Pancreas (tissue), 10 donors: ENCODE data around the gene YBX2. TPM values are rescaled to one million over a fixed set of nuclear protein-coding genes. Genes with fewer than 3 reads are reported as not detected.

ENCODE experiments used
- ATAC-seq, 4 donors: fragments of 200-7000 bp; cut with Tn5 transposase; one replicate each; pipeline versions ENCODE4 v1.8.0 to v1.9.1; 2020; ENCODE audit warnings: mild to moderate bottlenecking in 4 of 4, moderate library complexity in 4 of 4
- DNase-seq, 6 donors: peaks; one replicate each; pipeline ENCODE4 v3.0.0-alpha.2; 2020
- FAIRE-seq: peaks from 2 replicates; lab custom pipeline; 2012; peaks lifted over from hg19 to GRCh38; lab: Jason Lieb, UNC
- H3K27ac ChIP-seq, 4 donors: fragments of 200-600 bp; sonication (generic); 1 replicate in 3 of 4; 2 replicates in 1 of 4; pipeline versions ENCODE4 v1.5.0 to v1.8.0; 2020
- H3K27me3 ChIP-seq, 4 donors: fragments of 200-600 bp; one replicate each; pipeline ENCODE4 v1.8.0; 2021
- H3K36me3 ChIP-seq, 3 donors: fragments of 200-600 bp; sonication (generic) in 1 of 3; one replicate each; pipeline versions ENCODE4 v1.5.0 to v1.8.0; 2020 to 2021
- H3K4me1 ChIP-seq, 3 donors: fragments of 200-600 bp; one replicate each; pipeline ENCODE4 v1.8.0; 2021
- H3K4me3 ChIP-seq, 4 donors: fragments of 200-600 bp; sonication (generic) in 2 of 4; one replicate each; pipeline versions ENCODE4 v1.5.0 to v1.8.0; 2020 to 2021
- H3K9me3 ChIP-seq, 4 donors: fragments of 200-600 bp; one replicate each; pipeline ENCODE4 v1.8.0; 2021
- WGBS, 2 donors: extraction: QIAGEN DNeasy Blood & Tissue Kit; methylation state at CpG; one replicate each; pipeline ENCODE4 v1.1.7; 2013; 5-methylcytosine and 5-hydroxymethylcytosine counted together
- intact Hi-C, 3 donors: fragments of 100-400 bp; cut with DNase I; formaldehyde crosslinking; loops; one replicate each; pipeline versions ENCODE4 v1.11.1 to v1.14.2; 2022
- polyA plus RNA-seq, 2 donors: library from polyadenylated mRNA; stranded (reverse); fragments of 200-250 nt; gene quantifications; one replicate each; pipeline ENCODE4 v1.2.3, GENCODE V29; 2013
- total RNA-seq, 6 donors: library from RNA; stranded (reverse); fragmentation: NEBNext Ultra II Directional in 4 of 6; extraction: Animal tissue kit (Norgen Biotek cat#: 25700) in 4 of 6; gene quantifications; one replicate each; pipeline versions ENCODE4 v1.2.1 to v1.2.4, GENCODE V29; 2021 to 2023
- TF ChIP-seq, protein P1 (sequence below), 4 donors: fragments of 200-600 bp; sonication (generic) in 3 of 4; IDR thresholded peaks; one replicate each; pipeline versions ENCODE4 v1.5.0 to v1.8.0; 2021; ENCODE audit warnings: antibody characterized with exemption in 4 of 4
- donor health status: healthy with polysubstance abuse.
- donor health status: DM: no; HTN: no; CAD: no; lungs with moderate emphysema.
- donor health status: DM: no; HTN: no; CAD: no.
- donor health status: control.
- donor health status: control.
- donor health status: Bipolar disorder and iron deficiency.
- donor health status: DM: yes; HTN: yes; CAD: no.
- donor health status: DM: no; HTN: no; CAD: no.
- donor health status: DM: no; HTN: no; CAD: no.
- donor health status: DM: yes; HTN: yes; CAD: no.

Gene YBX2
- total and polyA plus RNA-seq, 8 donors: 0.12 to 1.2 (median 0.41) TPM

DNA sequence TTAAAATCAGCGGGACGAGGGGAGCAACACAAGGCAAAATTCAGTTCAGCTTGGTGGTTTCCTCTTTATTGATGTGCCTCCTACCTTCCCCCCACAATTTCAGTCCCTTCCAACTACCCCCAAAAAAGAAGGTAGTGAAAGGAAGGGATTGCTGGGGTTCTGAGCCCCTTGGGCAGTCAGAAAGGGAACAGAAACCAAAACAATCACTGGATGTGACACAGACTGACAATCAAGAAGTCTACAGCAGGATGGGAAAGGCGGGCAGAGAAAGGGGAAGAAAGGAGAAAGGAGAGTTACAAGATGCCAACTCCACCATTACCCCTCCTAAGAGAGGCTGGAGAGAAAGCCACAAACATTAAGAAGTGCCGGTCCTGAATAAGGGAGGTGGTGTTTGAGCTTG, 54.1 kb downstream of the YBX2 start:
- H3K27ac ChIP-seq: peak overlapping the region in 2 of 4 donors; percentile 97 to 99
- no peaks in the 10 kb centered on the region for H3K9me3 ChIP-seq
- TF ChIP-seq, protein P1, sequence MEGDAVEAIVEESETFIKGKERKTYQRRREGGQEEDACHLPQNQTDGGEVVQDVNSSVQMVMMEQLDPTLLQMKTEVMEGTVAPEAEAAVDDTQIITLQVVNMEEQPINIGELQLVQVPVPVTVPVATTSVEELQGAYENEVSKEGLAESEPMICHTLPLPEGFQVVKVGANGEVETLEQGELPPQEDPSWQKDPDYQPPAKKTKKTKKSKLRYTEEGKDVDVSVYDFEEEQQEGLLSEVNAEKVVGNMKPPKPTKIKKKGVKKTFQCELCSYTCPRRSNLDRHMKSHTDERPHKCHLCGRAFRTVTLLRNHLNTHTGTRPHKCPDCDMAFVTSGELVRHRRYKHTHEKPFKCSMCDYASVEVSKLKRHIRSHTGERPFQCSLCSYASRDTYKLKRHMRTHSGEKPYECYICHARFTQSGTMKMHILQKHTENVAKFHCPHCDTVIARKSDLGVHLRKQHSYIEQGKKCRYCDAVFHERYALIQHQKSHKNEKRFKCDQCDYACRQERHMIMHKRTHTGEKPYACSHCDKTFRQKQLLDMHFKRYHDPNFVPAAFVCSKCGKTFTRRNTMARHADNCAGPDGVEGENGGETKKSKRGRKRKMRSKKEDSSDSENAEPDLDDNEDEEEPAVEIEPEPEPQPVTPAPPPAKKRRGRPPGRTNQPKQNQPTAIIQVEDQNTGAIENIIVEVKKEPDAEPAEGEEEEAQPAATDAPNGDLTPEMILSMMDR (IDR thresholded peaks at IDR 0.05): no peak
- no peak for ATAC-seq
- DNase-seq: no peak
- FAIRE-seq: no peak
- WGBS, 2 donors: 46 to 47% methylated on average over 4 of the region's 4 CpGs
- H3K27me3 ChIP-seq: no peaks in the 10 kb centered on the region
- intact Hi-C loops: no loop called here
- peaks cover 14 to 27% (median 15%) of the 10 kb centered on the region in 3 donors for H3K4me1 ChIP-seq
- peak overlapping the region in 2 of 4 donors; percentile 64 to 72 for H3K4me3 ChIP-seq
- peaks cover 0 to 3% (median 0%) of the 10 kb centered on the region in 3 donors for H3K36me3 ChIP-seq

- ATAC-seq (peak; percentile 62 to 76 (median 72)), FAIRE-seq (peak; percentile 94), DNase-seq (peak; percentile 98 to 100 (median 100))
- Histone ChIP-seq H3K27me3 (no peaks in the 10 kb centered on the region), H3K4me3 (peak within 1 kb of the TSS; percentile 77 to 86 (median 80)), H3K9me3 (no peaks in the 10 kb centered on the region), H3K27ac (peak within 1 kb of the TSS; percentile 75 to 99 (median 82)), H3K4me1 (peaks cover 17 to 34% (median 17%) of the 10 kb centered on the region in 3 donors), H3K36me3 (peaks cover 0 to 3% (median 0%) of the 10 kb centered on the region in 3 donors)
- TF ChIP-seq, protein P1 (IDR thresholded peaks at IDR 0.05): no peak
- intact Hi-C loops: no loop called here
- 1% methylated on average over 63 to 72 of the region's 72 CpGs for WGBS, 2 donors
Observed at GRCh38 chr17:7239091-7240027, 55.1 kb downstream of the YBX2 start, which contains the start of gene PHF23. Gene PHF23 (minus strand): TSS chr17:7239457. CDS start chr17:7239279, 178 bp downstream.

- Histone ChIP-seq H3K27me3 (no peaks in the 10 kb centered on the region), H3K27ac (peak overlapping the region; percentile 75 to 88 (median 82)), H3K4me3 (peak overlapping the region; percentile 77 to 86 (median 80)), H3K4me1 (peaks cover 17 to 31% (median 17%) of the 10 kb centered on the region in 3 donors), H3K36me3 (peaks cover 0 to 3% (median 0%) of the 10 kb centered on the region in 3 donors), H3K9me3 (no peaks in the 10 kb centered on the region)
- intact Hi-C loops: no loop called here
- DNase-seq (peak in 5 of 6 donors; percentile 47 to 80 (median 62)), FAIRE-seq (no peak), ATAC-seq (no peak)
- 0 to 2% methylated on average over 30 to 39 of the region's 39 CpGs for WGBS, 2 donors
- TF ChIP-seq, protein P1 (IDR thresholded peaks at IDR 0.05): no peak
Observed at GRCh38 chr17:7238420-7239090, 55.9 kb downstream of the YBX2 start.

Other genes with a start within 250 kb of the YBX2 start
Only the 30 nearest of the 31 such genes appear.
- gene ASGR2, start 179.8 kb downstream of the YBX2 start, total RNA-seq: under 1 TPM in 4 of 6 donors, not detected in 2; 0.29 to 0.63 (median 0.36) TPM
- gene ASGR2, start 179.8 kb downstream of the YBX2 start, polyA plus RNA-seq: under 1 TPM; 0.46 to 0.80 TPM
- gene ASGR1, start 115.3 kb downstream of the YBX2 start, total RNA-seq: under 1 TPM in 5 of 6 donors, not detected in 1; 0.28 to 0.75 (median 0.47) TPM
- 1 to 10 TPM; 1.2 to 2.6 TPM for gene ASGR1, start 115.3 kb downstream of the YBX2 start, polyA plus RNA-seq
- gene DLG4, start 74.8 kb downstream of the YBX2 start, total RNA-seq: 10 to 100 TPM in 1 of 6 donors, 1 to 10 TPM in 5; 2.8 to 11.3 (median 5.0) TPM
- 10 to 100 TPM; 16.1 to 19.8 TPM for gene DLG4, start 74.8 kb downstream of the YBX2 start, polyA plus RNA-seq
- 100 to 1,000 TPM; 447 to 715 (median 568) TPM for gene ACADVL, start 74.7 kb downstream of the YBX2 start, total RNA-seq
- gene ACADVL, start 74.7 kb downstream of the YBX2 start, polyA plus RNA-seq: 1,000 to 10,000 TPM; 2,446 to 3,251 TPM
- 10 to 100 TPM in 5 of 6 donors, 1 to 10 TPM in 1; 9.6 to 26.9 (median 13.7) TPM for gene DVL2, start 60.1 kb downstream of the YBX2 start, total RNA-seq
- gene DVL2, start 60.1 kb downstream of the YBX2 start, polyA plus RNA-seq: 10 to 100 TPM; 17.6 to 26.4 TPM
- 10 to 100 TPM in 4 of 6 donors, 1 to 10 TPM in 2; 7.0 to 19.8 (median 11.4) TPM for gene PHF23, start 55.2 kb downstream of the YBX2 start, total RNA-seq
- 10 to 100 TPM; 11.4 to 23.3 TPM for gene PHF23, start 55.2 kb downstream of the YBX2 start, polyA plus RNA-seq
- gene GABARAP, start 52.2 kb downstream of the YBX2 start, total RNA-seq: 100 to 1,000 TPM; 231 to 346 (median 294) TPM
- 100 to 1,000 TPM; 520 to 639 TPM for gene GABARAP, start 52.2 kb downstream of the YBX2 start, polyA plus RNA-seq
- gene CTDNEP1, start 42.9 kb downstream of the YBX2 start, total RNA-seq: 10 to 100 TPM; 42.0 to 75.2 (median 53.8) TPM
- gene CTDNEP1, start 42.9 kb downstream of the YBX2 start, polyA plus RNA-seq: 10 to 100 TPM; 47.4 to 67.9 TPM
- 10 to 100 TPM; 11.7 to 27.1 (median 19.5) TPM for gene ELP5, start 42.4 kb downstream of the YBX2 start, total RNA-seq
- gene ELP5, start 42.4 kb downstream of the YBX2 start, polyA plus RNA-seq: 10 to 100 TPM; 14.1 to 41.1 TPM
- gene CLDN7, start 32.2 kb downstream of the YBX2 start, total RNA-seq: 10 to 100 TPM; 49.1 to 89.7 (median 62.7) TPM
- 10 to 100 TPM; 55.7 to 69.1 TPM for gene CLDN7, start 32.2 kb downstream of the YBX2 start, polyA plus RNA-seq
- gene SLC2A4, start 12.9 kb downstream of the YBX2 start, total RNA-seq: under 1 TPM; 0.16 to 0.95 (median 0.37) TPM
- gene SLC2A4, start 12.9 kb downstream of the YBX2 start, polyA plus RNA-seq: 1 to 10 TPM; 1.0 to 1.8 TPM
- 100 to 1,000 TPM; 104 to 220 (median 187) TPM for gene EIF5A, start 13.0 kb upstream of the YBX2 start, total RNA-seq
- gene EIF5A, start 13.0 kb upstream of the YBX2 start, polyA plus RNA-seq: 100 to 1,000 TPM; 167 to 205 TPM
- 10 to 100 TPM; 22.1 to 33.5 (median 27.6) TPM for gene GPS2, start 20.7 kb upstream of the YBX2 start, total RNA-seq
- 100 to 1,000 TPM in 1 of 2 donors, 10 to 100 TPM in 1; 68.9 to 101 TPM for gene GPS2, start 20.7 kb upstream of the YBX2 start, polyA plus RNA-seq
- gene NEURL4, start 34.7 kb upstream of the YBX2 start, total RNA-seq: 10 to 100 TPM; 12.6 to 27.1 (median 15.4) TPM
- 10 to 100 TPM; 49.0 to 72.1 TPM for gene NEURL4, start 34.7 kb upstream of the YBX2 start, polyA plus RNA-seq
- gene ACAP1, start 41.9 kb upstream of the YBX2 start, total RNA-seq: 1 to 10 TPM; 1.6 to 5.6 (median 3.0) TPM
- 1 to 10 TPM; 2.9 to 4.4 TPM for gene ACAP1, start 41.9 kb upstream of the YBX2 start, polyA plus RNA-seq
- 1 to 10 TPM; 3.4 to 6.6 (median 4.3) TPM for gene KCTD11, start 57.5 kb upstream of the YBX2 start, total RNA-seq
- gene KCTD11, start 57.5 kb upstream of the YBX2 start, polyA plus RNA-seq: 1 to 10 TPM; 7.2 TPM
- gene TMEM95, start 60.5 kb upstream of the YBX2 start, total RNA-seq: not detected
- not detected for gene TMEM95, start 60.5 kb upstream of the YBX2 start, polyA plus RNA-seq
- 1 to 10 TPM; 4.9 to 9.0 (median 5.7) TPM for gene TNK1, start 86.5 kb upstream of the YBX2 start, total RNA-seq
- gene TNK1, start 86.5 kb upstream of the YBX2 start, polyA plus RNA-seq: 10 to 100 TPM; 10.8 to 13.8 TPM
- 10 to 100 TPM in 2 of 6 donors, 1 to 10 TPM in 4; 6.5 to 15.6 (median 9.0) TPM for gene PLSCR3, start 99.9 kb upstream of the YBX2 start, total RNA-seq
- gene PLSCR3, start 99.9 kb upstream of the YBX2 start, polyA plus RNA-seq: 10 to 100 TPM; 14.0 to 20.1 TPM
- 10 to 100 TPM; 32.8 to 53.5 (median 43.1) TPM for gene TMEM256, start 109.5 kb upstream of the YBX2 start, total RNA-seq
- gene TMEM256, start 109.5 kb upstream of the YBX2 start, polyA plus RNA-seq: 100 to 1,000 TPM in 1 of 2 donors, 10 to 100 TPM in 1; 88.3 to 119 TPM
- gene NLGN2, start 113.2 kb upstream of the YBX2 start, total RNA-seq: 1 to 10 TPM; 2.9 to 8.4 (median 4.5) TPM
- gene NLGN2, start 113.2 kb upstream of the YBX2 start, polyA plus RNA-seq: 10 to 100 TPM in 1 of 2 donors, 1 to 10 TPM in 1; 7.4 to 13.7 TPM
- gene SPEM1, start 125.7 kb upstream of the YBX2 start, total RNA-seq: not detected
- not detected for gene SPEM1, start 125.7 kb upstream of the YBX2 start, polyA plus RNA-seq
- not detected for gene SPEM2, start 131.0 kb upstream of the YBX2 start, total RNA-seq
- not detected for gene SPEM2, start 131.0 kb upstream of the YBX2 start, polyA plus RNA-seq
- gene SPEM3, start 134.2 kb upstream of the YBX2 start, total RNA-seq: not detected
- not detected for gene SPEM3, start 134.2 kb upstream of the YBX2 start, polyA plus RNA-seq
- gene TMEM102, start 140.8 kb upstream of the YBX2 start, total RNA-seq: 1 to 10 TPM; 2.4 to 7.8 (median 3.6) TPM
- 1 to 10 TPM; 2.2 to 2.9 TPM for gene TMEM102, start 140.8 kb upstream of the YBX2 start, polyA plus RNA-seq
- gene FGF11, start 144.9 kb upstream of the YBX2 start, total RNA-seq: 1 to 10 TPM in 1 of 6 donors, under 1 TPM in 5; 0.09 to 1.1 (median 0.31) TPM
- under 1 TPM; 0.61 to 0.65 TPM for gene FGF11, start 144.9 kb upstream of the YBX2 start, polyA plus RNA-seq
- 10 to 100 TPM in 2 of 6 donors, 1 to 10 TPM in 4; 7.5 to 15.0 (median 8.7) TPM for gene CHRNB1, start 150.4 kb upstream of the YBX2 start, total RNA-seq
- gene CHRNB1, start 150.4 kb upstream of the YBX2 start, polyA plus RNA-seq: 10 to 100 TPM in 1 of 2 donors, 1 to 10 TPM in 1; 9.7 to 11.1 TPM
- gene ZBTB4, start 185.0 kb upstream of the YBX2 start, total RNA-seq: 10 to 100 TPM; 20.3 to 30.2 (median 22.2) TPM
- 10 to 100 TPM; 17.3 to 19.2 TPM for gene ZBTB4, start 185.0 kb upstream of the YBX2 start, polyA plus RNA-seq
- gene SLC35G6, start 186.8 kb upstream of the YBX2 start, total RNA-seq: not detected
- gene SLC35G6, start 186.8 kb upstream of the YBX2 start, polyA plus RNA-seq: under 1 TPM in 1 of 2 donors, not detected in 1; 0.08 TPM
- gene POLR2A, start 189.7 kb upstream of the YBX2 start, total RNA-seq: 10 to 100 TPM; 45.7 to 62.6 (median 53.8) TPM
- 10 to 100 TPM; 24.5 to 83.6 TPM for gene POLR2A, start 189.7 kb upstream of the YBX2 start, polyA plus RNA-seq